HEK293 (cell line): ENCODE data around the gene FAM32A.

Experiments
- BCL11B ChIP-seq: fragments of 450-650 bp; formaldehyde crosslinking; IDR thresholded peaks from 2 replicates; pipeline ENCODE4 v1.5.1; 2016; ENCODE audit warnings: low read depth, missing biosample characterization, missing genetic modification characterization
- ZNF202 ChIP-seq: fragments of 450-650 bp; formaldehyde crosslinking; IDR thresholded peaks from 2 replicates; pipeline ENCODE4 v1.5.1; 2016; ENCODE audit warnings: missing biosample characterization, missing genetic modification characterization, borderline replicate concordance
- ZNF548 ChIP-seq: fragments of 450-650 bp; formaldehyde crosslinking; IDR thresholded peaks from 2 replicates; pipeline ENCODE4 v1.5.1; 2016; ENCODE audit warnings: missing biosample characterization, missing genetic modification characterization
- ZNF596 ChIP-seq: fragments of 450-650 bp; IDR thresholded peaks from 2 replicates; pipeline ENCODE4 v1.5.0; 2018; ENCODE audit warnings: missing biosample characterization, mild to moderate bottlenecking, missing genetic modification characterization, moderate library complexity
- TF ChIP-seq, protein P1 (sequence below): fragments of 450-650 bp; formaldehyde crosslinking; IDR thresholded peaks from 2 replicates; pipeline ENCODE4 v1.5.1; 2016; ENCODE audit warnings: missing biosample characterization, missing genetic modification characterization

DNA sequence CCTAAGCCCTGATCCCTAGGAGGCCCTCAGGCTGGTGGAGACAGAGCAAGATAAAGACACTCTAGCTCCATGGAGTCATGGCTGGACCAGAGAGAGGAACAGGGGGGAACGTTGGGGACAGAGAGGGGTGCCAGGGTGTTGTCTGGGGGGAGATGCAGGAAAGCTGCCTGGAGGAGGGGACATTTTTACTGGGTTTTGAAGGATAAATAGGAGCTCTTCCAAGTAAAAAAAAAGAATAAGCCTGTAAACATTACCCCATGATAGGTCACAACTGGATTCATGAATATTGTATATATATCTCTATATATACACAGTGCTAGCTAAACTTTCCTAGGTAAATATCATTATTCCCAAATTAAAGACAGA is 41.0 kb upstream of the FAM32A start:
- TF ChIP-seq, protein P1, sequence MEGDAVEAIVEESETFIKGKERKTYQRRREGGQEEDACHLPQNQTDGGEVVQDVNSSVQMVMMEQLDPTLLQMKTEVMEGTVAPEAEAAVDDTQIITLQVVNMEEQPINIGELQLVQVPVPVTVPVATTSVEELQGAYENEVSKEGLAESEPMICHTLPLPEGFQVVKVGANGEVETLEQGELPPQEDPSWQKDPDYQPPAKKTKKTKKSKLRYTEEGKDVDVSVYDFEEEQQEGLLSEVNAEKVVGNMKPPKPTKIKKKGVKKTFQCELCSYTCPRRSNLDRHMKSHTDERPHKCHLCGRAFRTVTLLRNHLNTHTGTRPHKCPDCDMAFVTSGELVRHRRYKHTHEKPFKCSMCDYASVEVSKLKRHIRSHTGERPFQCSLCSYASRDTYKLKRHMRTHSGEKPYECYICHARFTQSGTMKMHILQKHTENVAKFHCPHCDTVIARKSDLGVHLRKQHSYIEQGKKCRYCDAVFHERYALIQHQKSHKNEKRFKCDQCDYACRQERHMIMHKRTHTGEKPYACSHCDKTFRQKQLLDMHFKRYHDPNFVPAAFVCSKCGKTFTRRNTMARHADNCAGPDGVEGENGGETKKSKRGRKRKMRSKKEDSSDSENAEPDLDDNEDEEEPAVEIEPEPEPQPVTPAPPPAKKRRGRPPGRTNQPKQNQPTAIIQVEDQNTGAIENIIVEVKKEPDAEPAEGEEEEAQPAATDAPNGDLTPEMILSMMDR (tag by site-specific recombination): no peak
- no peak for TF ChIP-seq ZNF596 (tag by site-specific recombination)
- no peak for TF ChIP-seq BCL11B (tag by site-specific recombination)
- no peak for TF ChIP-seq ZNF548 (tag by site-specific recombination)
- TF ChIP-seq ZNF202: no peak
